Measurements from ENCODE around the gene DNAJB5. TPM values are rescaled to one million over a fixed set of nuclear protein-coding genes. Genes with fewer than 3 reads are reported as not detected.
A peak's percentile ranks its signal among the peaks of the same experiment; 100 is the strongest.

Gene DNAJB5
- total RNA-seq, 4 donors from 2014 or later, result 3.5 to 16.6 (median 6.5) TPM

DNA sequence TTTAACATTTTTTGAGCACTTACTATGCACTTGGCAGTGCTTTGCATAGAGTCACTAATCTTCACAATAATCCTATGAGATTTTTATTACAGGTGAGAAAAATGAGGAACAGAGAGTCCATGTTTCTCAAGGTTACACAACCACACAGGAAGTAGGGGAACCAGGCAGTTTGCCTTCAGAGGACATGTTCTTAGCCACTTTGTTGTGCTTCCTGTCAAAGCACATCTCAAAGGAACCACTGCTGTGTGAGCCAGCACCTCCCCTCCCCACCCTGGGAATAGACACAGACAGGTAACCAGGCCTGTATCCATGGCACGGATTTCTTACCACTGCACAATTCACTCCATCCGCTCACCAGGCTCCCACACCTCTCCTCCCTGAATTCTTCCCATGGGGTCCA, 6.3 kb upstream of the DNAJB5 start:
- TF ChIP-seq, protein P1, sequence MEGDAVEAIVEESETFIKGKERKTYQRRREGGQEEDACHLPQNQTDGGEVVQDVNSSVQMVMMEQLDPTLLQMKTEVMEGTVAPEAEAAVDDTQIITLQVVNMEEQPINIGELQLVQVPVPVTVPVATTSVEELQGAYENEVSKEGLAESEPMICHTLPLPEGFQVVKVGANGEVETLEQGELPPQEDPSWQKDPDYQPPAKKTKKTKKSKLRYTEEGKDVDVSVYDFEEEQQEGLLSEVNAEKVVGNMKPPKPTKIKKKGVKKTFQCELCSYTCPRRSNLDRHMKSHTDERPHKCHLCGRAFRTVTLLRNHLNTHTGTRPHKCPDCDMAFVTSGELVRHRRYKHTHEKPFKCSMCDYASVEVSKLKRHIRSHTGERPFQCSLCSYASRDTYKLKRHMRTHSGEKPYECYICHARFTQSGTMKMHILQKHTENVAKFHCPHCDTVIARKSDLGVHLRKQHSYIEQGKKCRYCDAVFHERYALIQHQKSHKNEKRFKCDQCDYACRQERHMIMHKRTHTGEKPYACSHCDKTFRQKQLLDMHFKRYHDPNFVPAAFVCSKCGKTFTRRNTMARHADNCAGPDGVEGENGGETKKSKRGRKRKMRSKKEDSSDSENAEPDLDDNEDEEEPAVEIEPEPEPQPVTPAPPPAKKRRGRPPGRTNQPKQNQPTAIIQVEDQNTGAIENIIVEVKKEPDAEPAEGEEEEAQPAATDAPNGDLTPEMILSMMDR (IDR thresholded peaks at IDR 0.05), result no peak
- TF ChIP-seq POLR2A (IDR thresholded peaks at IDR 0.05), result no peak
- WGBS, 2 donors, result 71 to 76% methylated on average over 2 of the region's 2 CpGs
- no peak for DNase-seq

DNA sequence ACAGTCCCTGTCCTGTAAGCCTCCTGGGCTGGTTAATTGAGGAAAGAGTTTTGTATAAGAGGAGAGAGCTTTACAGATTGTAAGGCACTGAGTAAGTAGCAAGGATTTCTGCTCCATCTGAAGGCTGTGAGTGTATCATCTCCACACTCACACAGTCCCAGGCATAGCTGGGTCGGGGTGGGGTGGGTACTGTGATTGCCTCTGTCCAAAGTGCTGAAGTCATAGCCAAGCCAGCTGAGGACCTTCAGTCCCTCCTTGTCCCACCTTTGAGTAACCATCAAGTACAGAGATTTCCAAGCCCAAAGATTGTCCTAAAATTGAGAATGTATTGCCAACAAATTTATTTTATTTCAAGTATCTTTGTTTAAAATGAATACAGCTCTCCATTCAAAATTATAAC, 5.5 kb upstream of the DNAJB5 start:
- H3K4me3 ChIP-seq, result no peak overlapping the region
- H3K9me3 ChIP-seq, result no peaks in the 10 kb centered on the region
- no peak for TF ChIP-seq POLR2A (IDR thresholded peaks at IDR 0.05)
- no peak for DNase-seq
- no peaks in the 10 kb centered on the region for H3K27me3 ChIP-seq
- no peak overlapping the region for H3K27ac ChIP-seq
- H3K4me1 ChIP-seq, result peaks cover 0 to 23% (median 8%) of the 10 kb centered on the region in 3 donors
- intact Hi-C loops (cut with DNase I), result loop anchor here (10.0 kb wide), 1 partner anchor 491 kb away; no protein-coding TSS in a partner anchor
- H3K36me3 ChIP-seq, result no peaks in the 10 kb centered on the region
- 0% methylated on average over 1 of the region's 1 CpG for WGBS, 2 donors

More for the DNA sequence above, 6.3 kb upstream of the DNAJB5 start:
- Histone ChIP-seq H3K36me3 (no peaks in the 10 kb centered on the region), H3K4me1 (peaks cover 0 to 15% (median under 1%) of the 10 kb centered on the region in 3 donors), H3K4me3 (no peak overlapping the region), H3K9me3 (no peaks in the 10 kb centered on the region), H3K27ac (no peak overlapping the region), H3K27me3 (no peaks in the 10 kb centered on the region)
- intact Hi-C loops (cut with DNase I), result loop anchor here (10.0 kb wide), 1 partner anchor 492 kb away; no protein-coding TSS in a partner anchor

DNA sequence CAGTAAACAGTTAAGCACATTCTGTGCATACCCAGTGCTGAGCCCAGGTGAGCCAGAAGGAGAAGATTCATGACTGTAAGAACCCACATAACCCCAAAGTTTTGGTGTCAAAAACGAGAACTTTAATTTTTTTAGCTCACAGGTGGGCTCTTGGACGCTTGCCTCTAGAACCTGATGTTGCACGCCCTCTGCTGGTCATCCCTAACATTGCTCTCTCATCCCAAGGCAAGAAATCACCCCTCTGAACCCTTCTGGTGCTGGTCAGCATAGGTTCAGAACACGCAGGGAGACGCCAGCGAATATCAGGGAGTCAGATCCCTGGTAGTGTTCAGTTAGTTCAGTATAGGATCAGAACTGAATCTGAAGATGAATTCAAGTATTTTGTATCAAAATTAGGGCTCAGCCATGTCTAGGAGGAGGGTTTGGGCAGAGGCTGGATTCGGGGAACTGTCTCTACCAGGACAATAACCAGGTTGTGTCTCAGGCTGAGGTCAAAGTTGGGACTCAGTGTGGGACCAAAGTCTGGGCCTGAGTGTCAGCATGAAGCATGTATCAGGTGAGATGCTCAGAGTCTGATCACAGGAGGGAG, 4.1 kb upstream of the DNAJB5 start:
- H3K27ac ChIP-seq, result no peak overlapping the region
- DNase-seq, result no peak
- H3K4me3 ChIP-seq, result no peak overlapping the region
- TF ChIP-seq, protein P1 (IDR thresholded peaks at IDR 0.05), result peak; percentile 53 to 79 (median 76)
- no peak for TF ChIP-seq POLR2A (IDR thresholded peaks at IDR 0.05)
- WGBS, 2 donors, result 12 to 13% methylated on average over 6 to 7 of the region's 7 CpGs
- H3K9me3 ChIP-seq, result no peaks in the 10 kb centered on the region
- intact Hi-C loops (cut with DNase I), result loop anchor here (5.0 to 10.0 kb wide), 2 partner anchors 88 to 489 kb away; a partner anchor contains a TSS
- H3K36me3 ChIP-seq, result no peaks in the 10 kb centered on the region
- H3K4me1 ChIP-seq, result peaks cover 3 to 32% (median 12%) of the 10 kb centered on the region in 3 donors
- H3K27me3 ChIP-seq, result no peaks in the 10 kb centered on the region

DNA sequence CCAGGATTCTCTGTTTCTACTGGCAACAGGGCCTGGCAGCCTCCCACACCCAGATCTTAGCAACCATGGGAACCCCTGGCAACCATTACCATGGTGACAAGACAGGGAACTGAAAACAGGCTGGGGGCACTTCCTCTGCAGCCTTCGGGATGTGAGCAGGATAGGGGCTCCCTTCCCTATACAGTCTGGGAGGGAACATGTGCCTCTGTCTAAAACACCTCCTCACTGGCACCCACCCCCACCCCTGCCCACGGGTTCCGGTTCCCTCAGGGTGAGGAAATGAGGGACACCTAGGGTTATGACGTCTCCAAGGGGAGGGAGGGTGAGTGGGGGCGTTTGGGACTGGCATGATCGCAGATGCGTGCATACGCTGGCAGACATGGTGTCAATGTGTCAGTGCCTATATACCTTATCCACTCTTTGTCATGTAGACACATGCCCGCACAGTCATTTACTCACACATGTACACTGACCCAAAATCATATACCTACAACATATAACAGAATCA, 3.0 kb upstream of the DNAJB5 start:
- WGBS, 2 donors, result 16% methylated on average over 5 to 6 of the region's 9 CpGs
- DNase-seq, result no peak
- intact Hi-C loops (cut with DNase I), result loop anchor here (5.0 to 10.0 kb wide), 2 partner anchors 89 to 488 kb away; a partner anchor contains a TSS

DNA sequence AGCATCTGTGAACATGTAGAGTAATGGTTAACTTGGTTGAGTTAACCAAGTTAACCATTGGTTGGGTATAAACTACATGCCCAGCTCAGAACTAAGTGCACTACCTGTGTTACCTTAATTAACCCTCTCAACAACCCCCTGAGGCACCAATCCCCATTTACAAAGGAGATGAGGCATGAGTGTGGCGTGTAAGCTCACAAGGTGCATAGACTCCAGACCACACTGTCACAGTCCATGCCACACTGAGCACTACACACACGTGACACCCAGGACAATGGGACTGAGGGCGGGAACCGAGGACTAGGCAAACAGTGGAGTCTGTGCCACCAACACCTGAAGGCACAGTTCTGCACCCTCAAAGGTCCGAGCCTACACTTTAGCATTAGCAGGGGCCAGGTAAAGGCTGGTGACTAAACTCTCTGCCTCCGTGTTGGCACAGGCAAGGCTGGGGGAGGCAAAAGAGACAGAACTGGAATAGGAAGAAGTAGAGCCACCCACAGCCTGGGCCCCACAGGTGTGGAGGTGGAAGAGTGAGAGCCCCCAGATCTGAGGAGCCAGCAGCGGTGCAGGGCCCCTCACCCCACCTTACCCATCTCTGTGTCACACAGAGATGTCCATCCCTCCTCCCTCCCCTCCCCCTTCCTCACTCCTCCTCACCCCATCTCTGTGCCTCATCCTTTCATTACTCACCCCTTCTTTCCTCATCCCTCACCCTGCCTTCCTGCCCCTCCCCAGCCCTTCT, 2.2 kb upstream of the DNAJB5 start:
- Histone ChIP-seq H3K4me3 (no peak overlapping the region), H3K4me1 (peaks cover 12 to 51% (median 31%) of the 10 kb centered on the region in 3 donors), H3K36me3 (no peaks in the 10 kb centered on the region), H3K27me3 (no peaks in the 10 kb centered on the region), H3K9me3 (no peaks in the 10 kb centered on the region), H3K27ac (no peak overlapping the region)
- DNase-seq, result no peak
- 37 to 53% methylated on average over 3 to 7 of the region's 7 CpGs for WGBS, 2 donors
- intact Hi-C loops (cut with DNase I), result loop anchor here (5.0 to 10.0 kb wide), 2 partner anchors 90 to 487 kb away; a partner anchor contains a TSS
- TF ChIP-seq, protein P1 (IDR thresholded peaks at IDR 0.05), result no peak
- no peak for TF ChIP-seq POLR2A (IDR thresholded peaks at IDR 0.05)

More for the DNA sequence above, 3.0 kb upstream of the DNAJB5 start:
- Histone ChIP-seq H3K4me1 (peaks cover 5 to 44% (median 23%) of the 10 kb centered on the region in 3 donors), H3K36me3 (no peaks in the 10 kb centered on the region), H3K27me3 (no peaks in the 10 kb centered on the region), H3K9me3 (no peaks in the 10 kb centered on the region), H3K27ac (no peak overlapping the region), H3K4me3 (no peak overlapping the region)
- no peak for TF ChIP-seq POLR2A (IDR thresholded peaks at IDR 0.05)
- TF ChIP-seq, protein P1 (IDR thresholded peaks at IDR 0.05), result no peak
